Stimulated activated CD8-positive, alpha-beta memory T cell treated with anti-CD3 and anti-CD28 coated beads, Interleukin-4, amount 100 ng/mL, for 48 hours (primary cell): ENCODE data around the gene SLC1A3.

Experiments
- DNase-seq: peaks from one replicate; pipeline ENCODE4 v3.0.0-alpha.2; 2020

The SLC1A3 gene

GRCh38 chr5:36689225-36689624, 82.8 kb downstream of the SLC1A3 start:
- DNase-seq = no peak

- peak; percentile 81 for DNase-seq
Observed at GRCh38 chr5:36690041-36690961, 83.9 kb downstream of the SLC1A3 start.

- no peak for DNase-seq
Observed at GRCh38 chr5:36691226-36691625, 84.8 kb downstream of the SLC1A3 start.

GRCh38 chr5:36691696-36692371, 85.4 kb downstream of the SLC1A3 start:
- no peak for DNase-seq

GRCh38 chr5:36692791-36693763, 86.7 kb downstream of the SLC1A3 start:
- DNase-seq = peak; percentile 72

GRCh38 chr5:36694351-36694750, 87.9 kb downstream of the SLC1A3 start:
- no peak for DNase-seq

- peak; percentile 58 for DNase-seq
Observed at GRCh38 chr5:36696059-36696673, 89.8 kb downstream of the SLC1A3 start.

- DNase-seq = no peak
Observed at GRCh38 chr5:36698031-36698430, 91.6 kb downstream of the SLC1A3 start.

GRCh38 chr5:36701085-36701698, 94.8 kb downstream of the SLC1A3 start:
- no peak for DNase-seq

GRCh38 chr5:36703245-36703860, 96.9 kb downstream of the SLC1A3 start:
- DNase-seq = no peak

GRCh38 chr5:36704131-36704530, 97.7 kb downstream of the SLC1A3 start:
- DNase-seq = no peak

- DNase-seq = no peak
Observed at GRCh38 chr5:36705055-36705454, 98.6 kb downstream of the SLC1A3 start.

- DNase-seq = no peak
Observed at GRCh38 chr5:36706662-36707061, 100.3 kb downstream of the SLC1A3 start.

- DNase-seq = no peak
Observed at GRCh38 chr5:36708996-36709395, 102.6 kb downstream of the SLC1A3 start.

- DNase-seq = no peak
Observed at GRCh38 chr5:36710039-36710438, 103.6 kb downstream of the SLC1A3 start.

GRCh38 chr5:36712706-36713105, 106.3 kb downstream of the SLC1A3 start:
- no peak for DNase-seq

GRCh38 chr5:36713541-36713940, 107.1 kb downstream of the SLC1A3 start:
- no peak for DNase-seq

- no peak for DNase-seq
Observed at GRCh38 chr5:36717131-36717695, 110.8 kb downstream of the SLC1A3 start.

GRCh38 chr5:36719282-36719681, 112.9 kb downstream of the SLC1A3 start:
- no peak for DNase-seq

- no peak for DNase-seq
Observed at GRCh38 chr5:36720688-36721087, 114.3 kb downstream of the SLC1A3 start.

GRCh38 chr5:36721664-36722235, 115.3 kb downstream of the SLC1A3 start:
- no peak for DNase-seq
